NCI-H2196 (cell line): ENCODE data around the gene CABP7.

Experiments
- DNase-seq: peaks from one replicate; lab custom pipeline; 2025; ENCODE audit not compliant: unreplicated experiment; lab: John Stamatoyannopoulos, UW

The CABP7 gene

DNA sequence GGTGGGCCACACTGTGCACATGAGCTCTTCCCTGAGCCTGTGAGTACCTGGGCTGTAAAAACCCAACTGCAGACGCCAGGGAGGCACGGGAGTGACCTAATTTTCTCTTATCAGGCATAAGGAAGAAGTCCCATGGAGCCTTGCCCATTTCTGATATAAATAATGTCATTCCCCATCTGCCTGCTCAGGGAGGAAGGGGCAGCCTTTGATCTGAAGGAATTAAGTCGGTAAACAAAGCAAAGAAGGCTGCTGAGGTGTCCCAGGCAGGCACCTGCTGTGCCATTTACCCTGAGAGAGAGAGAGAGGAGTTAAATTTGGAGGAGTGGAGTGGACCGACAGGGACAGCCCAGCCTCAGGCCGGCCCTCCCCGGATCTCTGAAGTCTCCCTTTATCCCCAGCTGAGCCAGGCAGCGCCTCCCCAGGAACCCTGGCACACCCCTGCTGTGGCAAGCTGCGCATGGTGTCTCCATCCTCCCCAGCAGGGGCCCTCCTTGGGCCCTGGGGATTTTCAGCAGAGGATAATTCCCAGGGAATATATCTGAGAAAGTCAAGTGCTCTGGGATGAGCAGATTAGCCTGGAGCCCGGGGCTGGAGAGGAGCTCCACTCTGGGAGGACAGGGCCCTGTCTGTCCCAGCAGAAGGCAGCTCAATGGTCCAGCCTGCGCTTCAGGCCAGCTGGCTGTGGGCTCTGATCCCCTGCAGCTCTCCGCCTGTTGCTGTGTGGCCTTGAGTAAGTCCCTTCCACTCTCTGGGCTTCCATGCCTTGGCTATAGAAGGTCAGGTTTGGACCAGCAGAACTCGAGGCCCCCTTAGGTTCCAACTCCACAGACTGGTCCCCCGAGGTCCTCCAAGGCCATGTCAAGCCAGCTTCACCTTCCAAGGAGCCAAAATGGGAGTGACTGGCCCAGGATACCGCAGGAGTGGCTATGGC is 17.5 kb upstream of the CABP7 start:
- no peak for DNase-seq

DNA sequence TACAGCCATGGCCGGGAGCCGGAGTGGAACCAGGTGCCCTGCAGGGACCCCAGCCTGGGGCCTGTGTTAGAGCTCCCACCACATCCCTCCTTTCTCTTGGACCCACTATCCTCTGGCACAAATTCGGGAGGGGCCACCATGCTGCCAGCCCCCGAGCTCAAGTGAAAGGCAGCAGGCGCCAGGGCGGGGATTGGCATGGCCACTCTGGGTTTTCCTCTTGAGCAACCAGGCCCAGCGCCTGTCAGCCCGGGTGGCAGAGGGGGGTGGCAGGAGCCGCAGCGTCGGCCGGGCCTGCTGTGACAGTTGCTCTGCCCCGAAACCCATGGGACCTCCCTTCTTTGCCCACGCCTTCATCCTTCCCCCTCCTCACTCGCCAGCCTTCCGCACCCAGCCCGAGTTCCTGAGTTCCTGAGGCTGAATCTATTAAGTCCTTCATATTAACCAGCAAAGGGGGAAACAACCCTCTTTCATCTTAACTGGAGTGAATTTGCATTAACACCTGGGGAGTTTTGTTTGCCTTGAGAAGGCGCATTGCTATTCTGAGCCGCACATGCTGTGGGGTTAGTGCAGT is 16.8 kb upstream of the CABP7 start:
- no peak for DNase-seq

DNA sequence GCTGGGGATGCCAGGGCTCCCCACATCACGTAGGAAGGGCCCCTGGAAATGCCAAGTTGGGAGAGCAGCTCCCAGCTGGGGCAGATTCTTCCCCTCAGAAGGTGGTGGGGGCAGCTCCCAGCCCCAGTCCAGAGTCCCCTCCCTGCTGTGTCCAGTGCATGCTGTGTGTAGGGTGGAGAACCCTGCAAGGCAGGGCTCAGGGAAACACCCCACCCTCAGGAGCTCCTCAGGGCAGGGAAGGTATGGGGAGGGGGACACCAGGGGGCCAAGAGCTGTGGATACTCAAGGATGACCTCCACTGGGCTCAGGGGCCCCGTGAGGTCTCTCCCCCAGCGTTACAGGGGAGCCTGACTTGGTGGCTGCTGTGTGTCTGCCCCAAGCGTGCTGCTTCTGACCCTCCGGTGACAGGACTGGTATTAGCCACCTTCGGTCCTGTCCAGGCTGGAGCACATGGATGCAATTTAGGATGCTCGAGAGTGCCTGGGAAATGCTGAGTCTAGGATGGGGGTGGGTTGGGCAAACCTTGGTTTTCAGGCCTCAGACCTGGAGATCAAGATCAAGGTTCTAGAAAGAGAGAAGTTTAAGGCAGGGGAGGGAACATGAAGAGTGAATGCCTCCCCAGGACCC is 16.1 kb upstream of the CABP7 start:
- no peak for DNase-seq

DNA sequence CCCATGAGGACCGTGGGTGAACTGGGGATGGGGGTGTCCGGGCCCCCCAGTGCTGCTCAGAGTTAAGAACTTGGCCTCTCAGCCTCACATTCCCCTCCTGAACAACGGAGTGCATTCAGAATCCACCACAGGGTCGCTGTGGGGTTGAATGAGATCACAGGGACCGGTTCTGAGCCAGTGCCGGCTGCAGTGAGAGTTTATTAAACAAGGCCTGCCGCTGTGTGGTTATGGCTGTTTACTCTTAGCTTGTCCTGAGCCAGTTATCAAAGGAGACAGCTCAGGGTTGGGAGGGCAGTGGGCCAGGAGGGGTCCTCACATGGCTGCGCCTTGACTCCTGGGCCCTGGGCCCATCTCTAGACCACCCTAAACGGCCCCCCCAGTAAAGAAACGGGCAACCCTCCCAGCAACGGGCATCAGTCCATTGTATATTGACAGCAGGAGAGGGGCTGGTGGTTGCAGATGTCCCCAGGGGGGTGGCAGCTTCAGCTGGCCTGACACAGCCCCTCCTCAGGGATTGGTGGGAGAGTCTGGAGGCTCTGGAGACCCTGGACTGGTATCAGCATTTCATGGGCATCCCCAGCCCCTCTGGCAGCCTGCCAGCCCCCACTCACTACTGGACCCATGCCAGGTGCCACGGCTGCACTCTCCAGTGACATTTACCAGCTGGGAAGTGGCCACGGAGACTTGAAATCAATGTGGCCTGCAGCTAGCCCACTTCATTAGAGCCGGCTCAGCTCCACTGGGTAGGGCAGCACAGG is 15.1 kb upstream of the CABP7 start:
- DNase-seq: peak; percentile 25

DNA sequence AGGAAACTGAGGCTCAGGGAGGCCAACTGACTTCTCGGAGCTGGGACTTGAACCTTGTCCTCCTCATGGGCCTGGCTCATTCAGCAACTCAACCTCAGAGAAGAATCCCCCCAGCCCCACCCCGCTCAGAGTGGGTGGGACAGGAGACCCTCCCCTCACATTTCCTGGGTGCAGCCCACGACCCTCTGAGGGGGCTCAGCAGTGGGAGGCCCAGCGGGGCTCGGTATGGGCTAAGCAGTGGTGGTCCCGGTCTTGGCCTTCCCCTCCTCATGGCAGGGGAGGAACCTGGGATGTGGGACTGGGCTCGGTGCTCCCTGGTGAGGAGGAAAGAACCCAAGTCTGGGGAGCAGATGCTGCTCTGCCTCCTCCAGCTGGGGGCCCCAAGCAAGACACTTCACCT is 14.2 kb upstream of the CABP7 start:
- no peak for DNase-seq

DNA sequence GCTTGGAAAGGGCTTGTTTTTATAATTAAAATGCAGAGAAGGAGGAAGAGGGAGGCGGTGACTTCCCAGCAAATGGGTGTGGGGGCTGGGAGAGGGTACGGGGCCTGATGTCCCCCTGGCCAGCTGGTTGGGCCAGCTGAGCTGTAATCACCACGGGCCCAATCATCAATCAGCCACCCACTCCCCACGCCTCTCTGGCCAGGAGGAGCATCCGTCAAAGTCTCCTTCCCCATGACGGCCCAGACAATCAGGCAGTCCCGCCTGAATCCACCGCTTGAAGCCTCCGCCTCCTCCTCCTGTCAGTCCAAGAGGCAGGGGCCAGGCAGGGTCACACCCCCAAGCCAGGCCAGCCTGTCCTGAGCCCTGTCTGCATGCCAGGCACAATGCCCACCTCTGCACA is 13.3 kb upstream of the CABP7 start:
- DNase-seq: no peak

DNA sequence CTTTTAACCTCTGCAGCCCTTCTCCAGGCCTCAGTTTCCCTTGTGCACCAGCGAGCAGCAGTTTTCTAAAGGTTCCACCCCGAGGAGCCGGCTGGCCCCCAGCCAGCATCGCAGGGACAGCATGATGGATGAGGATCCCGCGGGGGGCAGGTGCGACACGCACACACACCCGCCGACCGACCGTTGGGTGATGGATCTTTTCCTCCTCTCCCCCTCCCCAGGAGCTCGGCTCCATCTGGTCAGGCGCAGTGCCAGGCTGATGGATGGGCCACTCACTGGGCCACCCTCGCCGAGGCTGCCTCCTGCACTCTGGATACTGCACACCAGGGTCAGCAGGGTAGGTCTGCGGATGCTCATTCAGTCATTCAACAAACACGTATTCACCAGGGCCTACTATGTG is 12.8 kb upstream of the CABP7 start:
- no peak for DNase-seq

DNA sequence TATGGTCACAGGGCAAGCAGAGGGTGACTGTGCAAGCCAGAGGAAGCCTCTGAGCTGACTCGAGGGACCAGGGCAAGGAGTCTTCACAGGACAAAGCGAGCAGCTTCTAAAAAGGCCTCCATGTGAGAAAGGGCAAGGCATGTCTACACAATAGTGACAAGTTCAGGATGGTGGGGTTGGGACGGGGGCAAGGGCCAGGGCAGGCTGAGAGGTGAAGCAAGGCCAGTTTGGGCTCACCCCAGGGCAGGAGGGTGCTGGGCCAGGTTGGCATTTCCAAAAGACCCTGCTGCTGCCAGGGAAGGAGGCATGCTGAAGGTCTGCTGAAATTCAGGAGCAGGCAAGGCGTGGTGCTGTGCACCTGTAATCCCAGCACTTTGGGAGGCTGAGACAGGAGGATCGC is 12.3 kb upstream of the CABP7 start:
- no peak for DNase-seq

DNA sequence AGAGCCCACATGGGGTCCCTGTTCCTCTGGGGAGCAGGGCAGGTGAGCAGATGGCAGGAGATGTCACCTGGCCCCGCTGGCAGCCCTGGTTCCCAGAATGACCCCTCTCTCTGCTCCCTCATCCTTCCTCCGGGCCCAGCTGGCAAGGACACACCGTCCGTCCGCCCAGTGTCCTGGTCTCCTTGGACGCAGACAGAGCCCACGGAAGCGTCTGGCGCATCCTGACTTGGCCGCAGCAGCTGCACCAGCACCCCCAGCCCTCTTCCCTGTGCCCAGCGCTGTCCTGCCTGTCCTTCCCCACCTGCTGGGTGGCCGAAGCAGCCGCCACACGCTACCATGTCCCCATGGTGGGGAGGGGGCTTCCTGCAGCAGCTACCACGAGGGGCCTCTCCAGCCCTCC is 9.6 kb upstream of the CABP7 start:
- DNase-seq: no peak

DNA sequence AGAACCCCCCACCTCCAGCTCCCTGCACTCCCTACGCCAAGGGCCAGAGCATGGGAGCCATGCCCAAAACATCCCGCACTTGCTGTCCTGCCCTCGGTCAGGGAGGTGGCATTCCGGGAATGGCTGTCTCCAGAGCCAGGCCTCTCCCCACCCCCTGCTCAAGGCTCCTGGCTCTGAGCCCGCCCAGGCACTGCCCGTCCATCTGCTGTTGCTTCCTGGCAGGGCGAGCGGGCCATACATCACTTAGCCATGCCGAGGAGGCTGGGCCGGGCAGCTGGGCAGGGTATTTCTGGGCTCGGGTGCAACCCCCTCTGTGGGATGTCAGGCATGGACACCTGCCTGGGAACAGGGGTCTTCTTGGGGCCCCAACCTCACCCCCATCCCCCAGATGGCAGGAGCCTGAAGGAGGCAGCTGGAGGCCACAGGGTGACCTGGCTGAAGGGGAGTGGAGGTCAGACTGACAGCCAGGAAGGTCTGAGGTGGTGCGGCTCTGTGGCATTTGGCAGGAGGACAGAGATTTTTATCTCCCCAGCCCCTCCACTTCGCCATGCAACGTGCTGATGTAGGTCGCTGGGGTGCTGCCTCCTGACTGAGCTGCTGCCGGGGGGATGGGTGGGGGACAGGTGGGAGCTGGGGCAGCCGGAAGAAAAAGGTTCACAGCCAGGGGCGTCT is 8.7 kb upstream of the CABP7 start:
- peak; percentile 62 for DNase-seq

DNA sequence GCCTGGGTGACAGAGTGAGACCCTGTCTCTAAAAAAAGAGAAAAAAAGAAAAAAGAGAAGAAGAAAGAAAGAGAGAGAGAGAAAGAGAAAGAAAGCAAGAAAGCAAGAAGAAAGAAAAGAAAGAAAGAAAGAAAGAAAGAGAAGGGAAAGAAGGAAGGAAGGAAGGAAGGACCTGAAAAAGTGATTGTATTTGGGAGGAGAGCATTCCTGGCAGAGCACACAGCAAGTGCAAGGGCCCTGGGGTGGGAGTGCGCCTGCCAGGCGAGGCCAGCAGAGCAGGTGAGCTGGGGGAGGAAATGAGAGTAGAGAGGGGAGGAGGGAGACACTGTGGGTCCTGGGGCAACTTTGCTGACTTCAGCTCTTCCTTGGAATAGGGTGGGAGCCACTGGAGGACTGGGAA is 7.7 kb upstream of the CABP7 start:
- no peak for DNase-seq

DNA sequence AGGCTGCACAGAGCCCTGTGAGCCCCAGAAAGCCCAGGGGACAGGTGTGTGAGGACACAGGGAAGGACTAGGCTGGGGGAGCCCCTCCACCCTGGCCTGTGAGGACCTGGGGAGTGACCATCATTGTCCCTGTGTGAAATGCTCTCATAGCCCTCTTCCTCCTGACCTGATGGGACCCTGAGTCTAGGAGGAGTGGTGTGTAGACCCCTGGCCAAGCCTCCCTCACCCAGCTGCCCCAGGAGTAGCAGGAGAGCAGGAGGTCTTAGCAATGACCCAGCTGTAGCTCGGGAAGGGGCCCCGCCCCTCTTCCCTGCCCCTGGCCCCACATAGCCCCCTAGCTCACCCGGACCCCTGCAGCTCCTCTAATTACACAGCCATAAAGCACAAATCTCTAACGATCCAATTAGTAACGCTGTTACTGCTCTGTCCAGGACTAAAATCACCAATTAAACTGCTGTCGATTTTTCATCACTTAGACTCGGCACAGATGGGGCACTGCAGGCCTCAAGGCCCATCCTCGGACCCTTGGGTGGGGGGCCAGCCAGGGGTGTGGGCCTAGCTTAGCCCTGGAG is 6.6 kb upstream of the CABP7 start:
- DNase-seq: no peak

DNA sequence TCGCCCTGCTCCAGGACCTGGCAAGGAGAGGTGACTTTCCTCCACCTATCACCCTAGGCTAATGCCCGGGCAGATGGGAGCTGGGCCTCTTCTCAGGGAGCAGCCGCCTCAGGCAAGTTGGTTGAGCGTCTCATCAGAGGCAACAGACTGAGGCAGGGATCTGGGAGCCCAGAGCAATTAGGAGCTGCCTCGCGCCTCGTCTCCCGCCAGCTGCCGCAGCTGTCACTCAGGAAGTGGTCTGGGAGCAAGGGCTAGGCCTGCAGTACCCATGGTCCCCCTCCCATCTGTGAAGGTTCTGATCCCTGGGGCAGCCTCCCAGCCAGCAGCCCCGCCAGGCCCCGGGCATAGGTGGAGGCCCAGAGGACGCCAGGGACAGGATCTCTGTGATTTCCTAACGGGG is 4.6 kb upstream of the CABP7 start:
- DNase-seq: no peak

DNA sequence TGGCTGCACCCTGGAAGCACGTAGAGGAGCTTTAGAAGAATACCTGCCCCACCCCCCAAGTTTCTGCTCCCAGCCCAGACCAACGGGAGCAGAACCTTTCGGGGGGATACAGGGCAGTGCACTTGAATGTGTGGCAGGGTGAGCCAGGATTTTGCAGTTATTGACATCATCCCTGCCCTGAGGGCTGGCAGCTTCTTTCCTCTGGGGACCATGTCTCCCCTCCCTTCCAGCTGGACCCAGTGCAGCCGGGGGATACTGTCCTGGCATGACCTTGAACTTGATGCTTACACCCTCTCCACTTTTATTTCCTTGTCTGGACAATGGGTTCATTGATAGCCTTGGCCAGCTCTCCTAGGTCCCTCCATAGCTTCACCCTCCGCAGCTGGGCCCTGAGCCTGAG is 4.1 kb upstream of the CABP7 start:
- DNase-seq: no peak

DNA sequence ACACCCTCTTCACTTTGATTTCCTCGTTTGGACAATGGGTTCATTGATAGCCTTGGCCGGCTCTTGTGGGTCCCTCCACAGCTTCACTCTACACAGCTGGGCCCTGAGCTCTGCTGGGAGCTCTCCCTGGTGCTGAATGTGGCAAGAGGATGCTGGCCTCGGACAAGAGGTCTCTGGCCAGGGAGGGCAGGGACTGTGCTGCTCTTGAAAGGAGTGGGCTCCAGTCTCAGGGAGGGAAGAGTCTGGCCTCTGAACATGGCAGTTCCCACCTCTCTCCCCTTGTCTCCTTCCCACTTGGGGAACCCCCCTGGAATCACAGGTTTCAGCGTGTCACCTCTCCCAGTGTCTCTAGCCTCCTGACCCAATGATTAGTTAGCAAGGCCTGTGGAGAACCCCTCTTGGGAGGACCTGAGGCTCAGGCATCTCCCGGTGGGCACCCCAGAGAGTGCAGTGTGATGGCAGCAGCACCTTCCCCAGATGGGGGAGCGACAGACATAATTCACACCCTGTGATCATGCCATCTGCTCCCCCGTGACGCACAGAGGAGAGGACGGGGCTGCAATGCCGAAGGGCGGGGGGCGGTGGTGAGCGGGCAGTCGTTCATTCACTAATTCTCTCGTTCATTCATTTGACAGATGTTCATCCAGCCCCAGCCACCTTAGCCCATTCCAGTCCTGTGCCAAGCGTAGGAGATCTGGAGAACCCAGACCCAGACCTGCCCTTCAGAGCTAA is 2.8 kb upstream of the CABP7 start:
- DNase-seq: peak; percentile 44

DNA sequence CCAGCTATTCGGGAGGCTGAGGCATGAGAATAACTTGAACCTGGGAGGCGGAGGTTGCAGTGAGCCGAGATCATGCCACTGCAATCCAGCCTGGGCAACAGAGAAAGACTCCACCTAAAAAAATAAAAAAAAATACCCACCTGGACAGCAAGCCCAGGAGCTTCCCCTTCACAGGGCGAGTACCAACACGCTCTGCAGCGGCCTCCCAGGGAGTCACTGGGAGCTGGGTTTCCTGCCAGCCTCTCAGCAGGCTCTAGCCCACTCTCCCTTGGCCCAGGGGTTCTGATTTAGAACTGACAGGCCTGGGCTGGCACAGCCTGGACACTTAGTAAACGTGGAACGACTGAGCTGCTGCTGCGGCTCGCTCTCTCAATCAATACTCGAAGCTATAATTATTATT is 2.0 kb upstream of the CABP7 start:
- peak; percentile 23 for DNase-seq

DNA sequence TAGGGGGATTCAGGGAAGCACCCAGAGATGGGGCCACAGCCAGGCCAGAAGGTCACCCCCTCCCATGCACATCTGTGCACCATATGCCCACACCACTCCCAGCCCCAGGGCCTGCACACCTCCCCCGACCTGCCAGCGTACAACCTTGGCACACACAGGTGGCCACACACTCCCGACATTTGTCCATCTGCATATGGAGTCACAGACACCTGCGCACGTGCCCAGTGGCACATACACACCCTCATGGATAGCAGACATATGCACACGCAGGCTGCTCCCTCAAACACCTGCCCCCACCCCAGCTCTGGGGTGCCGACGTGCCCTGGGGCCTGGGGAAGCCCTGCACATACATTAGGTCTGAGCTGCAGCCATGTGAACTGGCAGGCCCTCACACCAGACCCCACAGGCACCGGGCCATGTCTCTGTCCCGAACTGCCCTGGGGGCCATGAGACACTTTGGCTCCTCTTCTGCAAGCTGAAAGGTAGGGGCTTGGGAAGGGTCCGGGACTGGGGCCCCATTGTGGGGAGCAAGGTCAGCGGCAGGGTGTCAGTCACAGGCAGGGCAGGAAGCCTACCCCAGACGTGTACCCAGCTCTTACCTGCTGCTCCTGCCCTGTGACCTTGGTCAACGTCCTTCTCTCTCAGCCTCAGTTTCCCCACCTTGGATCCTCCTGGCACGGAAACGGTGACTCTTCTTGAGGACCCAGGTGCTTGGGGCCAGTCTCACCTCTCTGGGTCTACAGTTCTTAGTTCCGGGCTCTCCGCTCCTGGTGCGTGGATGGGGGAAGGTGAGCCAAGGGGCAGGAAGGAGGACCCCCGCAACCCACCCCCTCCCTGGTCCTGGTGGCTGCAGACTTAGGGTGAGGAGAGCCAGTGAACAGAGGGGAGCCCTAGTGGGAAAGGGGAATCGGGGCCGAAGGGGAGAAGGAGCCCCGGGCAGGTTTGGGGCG is 579 bp upstream of the CABP7 start:
- no peak for DNase-seq

DNA sequence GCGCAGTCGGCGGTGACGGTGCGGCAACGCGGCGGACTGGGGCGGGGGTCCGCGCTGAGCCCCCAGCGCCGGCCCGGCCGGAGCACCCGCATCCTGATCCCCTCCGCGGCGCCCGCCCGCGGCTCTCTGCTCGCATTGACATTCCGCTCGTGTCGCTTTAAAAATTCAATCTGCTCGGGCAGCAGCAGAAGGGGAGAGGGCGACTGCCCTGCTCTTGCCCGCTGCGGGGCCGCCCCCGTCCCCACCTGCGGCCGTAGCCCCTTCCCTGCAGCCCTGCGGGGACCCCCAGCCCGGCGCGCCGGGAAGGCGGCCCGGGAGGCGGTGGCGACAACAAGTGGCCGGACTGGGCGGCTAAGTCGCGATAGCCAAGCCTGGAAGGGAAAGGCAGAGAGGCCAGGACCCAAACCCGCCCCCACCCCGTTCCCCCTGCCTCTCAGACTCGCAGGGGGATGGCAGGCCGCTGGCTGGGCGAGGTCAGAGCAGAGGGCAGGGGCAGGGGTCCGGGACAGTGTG is 1.1 kb downstream of the CABP7 start:
- no peak for DNase-seq

DNA sequence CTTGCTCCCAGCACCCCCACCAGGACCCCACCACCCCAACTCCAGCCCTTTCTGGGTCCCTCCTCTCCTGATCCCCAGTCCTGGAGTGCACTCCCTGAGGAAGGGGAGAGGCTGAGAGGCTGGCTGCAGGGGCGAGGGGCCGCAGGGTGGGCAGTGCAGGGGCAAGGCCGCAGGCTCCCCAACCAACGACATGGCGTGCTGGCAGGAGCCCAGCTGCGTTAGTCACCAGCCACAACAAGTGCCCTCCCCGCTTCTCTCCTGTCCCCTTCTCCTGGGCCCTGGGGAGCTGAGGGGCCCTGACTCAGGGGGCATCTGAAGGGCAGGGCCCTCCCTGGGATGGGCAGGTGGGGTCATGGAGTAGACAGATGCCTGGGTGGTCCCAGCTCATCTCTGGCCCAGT is 2.3 kb downstream of the CABP7 start:
- no peak for DNase-seq
